ENCODE measurements around the gene GAS2L2. TPM values are rescaled to one million over a fixed set of nuclear protein-coding genes. Genes with fewer than 3 reads are reported as not detected.
A peak's percentile ranks its signal among the peaks of the same experiment; 100 is the strongest.

Gene GAS2L2
- total RNA-seq, 4 donors from 2014 or later: not detected

DNA sequence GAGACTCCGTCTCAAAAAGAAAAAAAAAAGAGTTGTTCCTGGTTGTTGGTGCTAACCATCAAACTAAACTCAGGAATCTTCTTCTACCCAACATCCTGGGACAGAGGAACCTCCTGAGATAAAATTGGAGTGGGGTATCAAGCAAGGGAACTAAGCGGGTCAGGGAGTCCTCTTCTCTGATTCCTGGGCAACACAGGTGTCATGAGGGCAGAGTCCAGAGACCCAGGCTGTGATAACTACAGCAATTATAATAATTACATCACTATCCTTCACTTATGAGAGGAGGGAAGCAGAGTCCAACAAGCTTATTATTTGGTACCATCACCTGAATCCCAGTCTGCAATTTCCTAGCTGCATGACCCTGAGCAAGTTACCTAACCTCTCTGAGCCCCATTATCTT, 15.8 kb upstream of the GAS2L2 start:
- Histone ChIP-seq H3K36me3 (no peaks in the 10 kb centered on the region), H3K4me3 (no peak overlapping the region), H3K27ac (peak overlapping the region in 2 of 4 donors; percentile 1 to 67), H3K27me3 (no peaks in the 10 kb centered on the region), H3K4me1 (peaks cover 0 to 36% (median 3%) of the 10 kb centered on the region in 4 donors), H3K9me3 (no peaks in the 10 kb centered on the region)
- TF ChIP-seq, protein P1, sequence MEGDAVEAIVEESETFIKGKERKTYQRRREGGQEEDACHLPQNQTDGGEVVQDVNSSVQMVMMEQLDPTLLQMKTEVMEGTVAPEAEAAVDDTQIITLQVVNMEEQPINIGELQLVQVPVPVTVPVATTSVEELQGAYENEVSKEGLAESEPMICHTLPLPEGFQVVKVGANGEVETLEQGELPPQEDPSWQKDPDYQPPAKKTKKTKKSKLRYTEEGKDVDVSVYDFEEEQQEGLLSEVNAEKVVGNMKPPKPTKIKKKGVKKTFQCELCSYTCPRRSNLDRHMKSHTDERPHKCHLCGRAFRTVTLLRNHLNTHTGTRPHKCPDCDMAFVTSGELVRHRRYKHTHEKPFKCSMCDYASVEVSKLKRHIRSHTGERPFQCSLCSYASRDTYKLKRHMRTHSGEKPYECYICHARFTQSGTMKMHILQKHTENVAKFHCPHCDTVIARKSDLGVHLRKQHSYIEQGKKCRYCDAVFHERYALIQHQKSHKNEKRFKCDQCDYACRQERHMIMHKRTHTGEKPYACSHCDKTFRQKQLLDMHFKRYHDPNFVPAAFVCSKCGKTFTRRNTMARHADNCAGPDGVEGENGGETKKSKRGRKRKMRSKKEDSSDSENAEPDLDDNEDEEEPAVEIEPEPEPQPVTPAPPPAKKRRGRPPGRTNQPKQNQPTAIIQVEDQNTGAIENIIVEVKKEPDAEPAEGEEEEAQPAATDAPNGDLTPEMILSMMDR (IDR thresholded peaks at IDR 0.05): no peak
- TF ChIP-seq POLR2A (IDR thresholded peaks at IDR 0.05): no peak
- peak in 1 of 3 donors; percentile 73 for DNase-seq

GRCh38 chr17:35766903-35767510, 14.0 kb upstream of the GAS2L2 start:
- no peak overlapping the region for H3K4me3 ChIP-seq
- TF ChIP-seq POLR2A (IDR thresholded peaks at IDR 0.05): no peak
- TF ChIP-seq, protein P1 (IDR thresholded peaks at IDR 0.05): peak in 5 of 6 experiments; percentile 18 to 85 (median 78)
- H3K9me3 ChIP-seq: no peaks in the 10 kb centered on the region
- DNase-seq: peak in 1 of 3 donors; percentile 70
- peaks cover 0 to 41% (median 3%) of the 10 kb centered on the region in 4 donors for H3K4me1 ChIP-seq
- no peaks in the 10 kb centered on the region for H3K36me3 ChIP-seq
- H3K27ac ChIP-seq: no peak overlapping the region
- no peaks in the 10 kb centered on the region for H3K27me3 ChIP-seq

GRCh38 chr17:35766489-35766877, 13.4 kb upstream of the GAS2L2 start:
- Histone ChIP-seq H3K9me3 (no peaks in the 10 kb centered on the region), H3K4me1 (peaks cover 0 to 41% (median 3%) of the 10 kb centered on the region in 4 donors), H3K27me3 (no peaks in the 10 kb centered on the region), H3K27ac (no peak overlapping the region), H3K4me3 (no peak overlapping the region), H3K36me3 (no peaks in the 10 kb centered on the region)
- no peak for DNase-seq
- TF ChIP-seq, protein P1 (IDR thresholded peaks at IDR 0.05): no peak
- no peak for TF ChIP-seq POLR2A (IDR thresholded peaks at IDR 0.05)

DNA sequence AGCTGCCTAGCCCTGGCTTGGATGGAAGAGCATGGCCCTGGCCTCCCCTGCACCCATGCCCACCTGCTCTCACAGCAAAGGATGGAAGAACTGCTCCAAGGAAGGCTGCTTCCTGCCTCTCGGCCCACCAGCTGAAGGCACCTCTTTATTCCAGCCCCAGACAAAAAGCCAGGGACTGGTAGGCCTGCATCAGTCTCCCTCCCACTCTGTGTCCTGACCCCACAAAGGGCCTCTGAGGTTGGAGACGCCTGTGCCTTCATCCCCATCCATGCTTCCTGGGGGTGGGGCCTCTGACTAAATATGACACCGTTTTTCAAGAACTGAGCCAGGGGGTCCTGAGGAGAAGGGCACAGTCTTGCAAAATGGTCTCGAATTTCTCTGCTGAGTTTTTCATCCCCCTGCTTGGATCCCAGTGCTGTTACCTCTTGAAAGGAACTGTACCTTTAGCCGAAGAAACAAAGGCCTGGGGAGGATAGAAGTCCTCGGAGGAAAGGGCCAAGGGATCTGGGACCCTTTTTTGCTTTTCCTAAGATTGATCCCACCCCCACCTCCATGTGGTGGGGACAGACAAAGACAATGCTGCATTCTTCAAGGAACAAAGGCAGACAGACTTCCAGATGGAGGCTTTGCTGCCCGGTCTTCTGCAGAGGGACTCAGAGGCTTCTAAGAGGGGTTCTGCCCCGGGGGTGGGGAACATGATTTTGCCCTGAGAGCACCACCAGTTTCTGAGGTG, 12.9 kb upstream of the GAS2L2 start:
- no peak for TF ChIP-seq POLR2A (IDR thresholded peaks at IDR 0.05)
- TF ChIP-seq, protein P1 (IDR thresholded peaks at IDR 0.05): no peak
- DNase-seq: no peak
- no peaks in the 10 kb centered on the region for H3K36me3 ChIP-seq
- no peaks in the 10 kb centered on the region for H3K27me3 ChIP-seq
- no peak overlapping the region for H3K27ac ChIP-seq
- H3K4me1 ChIP-seq: peaks cover 0 to 41% (median 3%) of the 10 kb centered on the region in 4 donors
- no peak overlapping the region for H3K4me3 ChIP-seq
- no peaks in the 10 kb centered on the region for H3K9me3 ChIP-seq

GRCh38 chr17:35765086-35765710, 12.2 kb upstream of the GAS2L2 start:
- Histone ChIP-seq H3K27ac (peak overlapping the region in 1 of 4 donors; percentile 88), H3K9me3 (no peaks in the 10 kb centered on the region), H3K4me1 (peaks cover 0 to 41% (median 3%) of the 10 kb centered on the region in 4 donors), H3K36me3 (no peaks in the 10 kb centered on the region), H3K4me3 (peak overlapping the region in 1 of 4 donors; percentile 53), H3K27me3 (no peaks in the 10 kb centered on the region)
- TF ChIP-seq POLR2A (IDR thresholded peaks at IDR 0.05): no peak
- TF ChIP-seq, protein P1 (IDR thresholded peaks at IDR 0.05): no peak
- DNase-seq: no peak
